B cell (primary cell): ENCODE data around the gene TENM3. TPM values are rescaled to one million over a fixed set of nuclear protein-coding genes. Genes with fewer than 3 reads are reported as not detected.
"Not testable (repeated sequence)": the region's sequence is repeated elsewhere in the genome, so short reads cannot be mapped to it uniquely, and the experiment has no call there.

Experiments
- ATAC-seq: fragments of 200-7000 bp; cut with Tn5 transposase; one replicate; pipeline ENCODE4 v1.10.0; 2021; ENCODE audit warnings: low read depth, mild to moderate bottlenecking, moderate number of reproducible peaks, moderate library complexity
- CTCF ChIA-PET: fragments of 350-600 bp; sonication (Branson Sonifier 250); formaldehyde crosslinking; loops from one replicate; lab custom pipeline; 2021; ENCODE audit warnings: antibody characterized with exemption, inconsistent platforms; lab: Charles Lee
- POLR2A ChIA-PET: fragments of 350-600 bp; sonication (Branson Sonifier 250); formaldehyde crosslinking; loops from one replicate; lab custom pipeline; 2021; ENCODE audit warnings: antibody characterized with exemption; lab: Charles Lee
- DNase-seq: peaks from one replicate; pipeline ENCODE4 v3.0.0; 2013
- H2AFZ ChIP-seq: 2 replicates; pipeline ENCODE4 v1.6.1; 2012; ENCODE audit warnings: mild to moderate bottlenecking, low read depth, low read length; ENCODE audit not compliant: insufficient read depth, poor library complexity, severe bottlenecking
- H3K27ac ChIP-seq, 2 donors: 1 replicate in 1 of 2; 2 replicates in 1 of 2; pipeline ENCODE4 v1.5.1; 2012 to 2013; ENCODE audit warnings: low read length in 2 of 2, mild to moderate bottlenecking in 2 of 2, moderate library complexity in 1 of 2
- H3K27me3 ChIP-seq, 4 experiments: fragments of 200-600 bp in 1 of 4; sonication (generic) in 1 of 4; replicated peaks in 1 of 4; 1 replicate in 2 of 4; 2 replicates in 2 of 4; pipeline versions ENCODE4 v1.6.1 to v1.7.0; 2013 to 2016; ENCODE audit warnings: low read length in 3 of 4, mild to moderate bottlenecking in 2 of 4, mixed read lengths in 1 of 4, moderate library complexity in 1 of 4; ENCODE audit not compliant: insufficient read depth in 4 of 4, control insufficient read depth in 3 of 4; ENCODE audit errors: control extremely low read depth in 1 of 4
- H3K36me3 ChIP-seq, 2 experiments: replicated peaks in 1 of 2; 1 replicate in 1 of 2; 2 replicates in 1 of 2; pipeline versions ENCODE4 v1.6.1 to v1.7.1; 2013; ENCODE audit warnings: low read length in 1 of 2; ENCODE audit not compliant: insufficient read depth in 2 of 2, control insufficient read depth in 1 of 2; ENCODE audit errors: control extremely low read depth in 1 of 2, extremely low read depth in 1 of 2
- H3K4me1 ChIP-seq, 2 donors: fragments of 200-600 bp in 1 of 2; sonication (generic) in 1 of 2; 1 replicate in 1 of 2; 2 replicates in 1 of 2; pipeline versions ENCODE4 v1.5.1 to v1.6.1; 2013 to 2017; ENCODE audit warnings: low read length in 2 of 2; ENCODE audit not compliant: control insufficient read depth in 2 of 2, insufficient read depth in 2 of 2
- H3K4me2 ChIP-seq: replicated peaks from 2 replicates; pipeline ENCODE3; 2012; ENCODE audit warnings: mild to moderate bottlenecking, low read depth, low read length; ENCODE audit not compliant: poor library complexity, severe bottlenecking
- H3K4me3 ChIP-seq, 5 experiments: fragments of 200-600 bp in 1 of 5; sonication (generic) in 1 of 5; 1 replicate in 3 of 5; 2 replicates in 2 of 5; pipeline versions ENCODE4 v1.5.1 to v1.7.0; 2011 to 2016; ENCODE audit warnings: low read length in 4 of 5, mild to moderate bottlenecking in 4 of 5, low read depth in 2 of 5, control low read depth in 1 of 5, moderate library complexity in 1 of 5; ENCODE audit not compliant: insufficient read depth in 1 of 5; ENCODE audit errors: control extremely low read depth in 1 of 5, extremely low read depth in 1 of 5
- H3K79me2 ChIP-seq: fragments of 200-600 bp; sonication (generic); one replicate; pipeline ENCODE4 v1.6.0; 2016; ENCODE audit warnings: low read length; ENCODE audit not compliant: control insufficient read depth, insufficient read depth
- H3K9ac ChIP-seq: fragments of 200-600 bp; sonication (generic); 2 replicates; pipeline ENCODE4 v1.6.1; 2017; ENCODE audit warnings: mild to moderate bottlenecking, low read length, moderate library complexity
- H3K9me3 ChIP-seq, 3 donors: one replicate each; pipeline versions ENCODE4 v1.6.1 to v1.7.1; 2013; ENCODE audit warnings: low read length in 2 of 3; ENCODE audit not compliant: control insufficient read depth in 2 of 3, insufficient read depth in 1 of 3; ENCODE audit errors: control extremely low read depth in 1 of 3
- H4K20me1 ChIP-seq: 2 replicates; pipeline ENCODE4 v1.6.0; 2012; ENCODE audit warnings: mild to moderate bottlenecking, low read length; ENCODE audit not compliant: insufficient read depth, control insufficient read depth, poor library complexity, severe bottlenecking
- H3K27ac Mint-ChIP-seq: one replicate; pipeline ENCODE4 v1.8.0; 2021; ENCODE audit warnings: mixed read lengths
- H3K27me3 Mint-ChIP-seq: one replicate; pipeline ENCODE4 v1.8.0; 2021; ENCODE audit warnings: mixed read lengths
- H3K4me1 Mint-ChIP-seq: one replicate; pipeline ENCODE4 v1.8.0; 2021; ENCODE audit warnings: mixed read lengths
- H3K4me3 Mint-ChIP-seq: one replicate; pipeline ENCODE4 v1.8.0; 2021; ENCODE audit warnings: mixed read lengths
- H3K9me3 Mint-ChIP-seq: one replicate; pipeline ENCODE4 v1.8.0; 2022; ENCODE audit warnings: mixed read lengths; ENCODE audit not compliant: insufficient read depth
- EZH2 ChIP-seq: IDR thresholded peaks from 2 replicates; pipeline ENCODE4 v1.6.1; 2012; ENCODE audit warnings: borderline replicate concordance, low read depth, mild to moderate bottlenecking, moderate library complexity, low read length; ENCODE audit not compliant: insufficient read depth, poor library complexity, severe bottlenecking
- WGBS: methylation state at CpG from one replicate; pipeline ENCODE4 v1.1.5; 2013; ENCODE audit warnings: missing lambda C conversion rate; ENCODE audit not compliant: insufficient coverage; 5-methylcytosine and 5-hydroxymethylcytosine counted together
- intact Hi-C: fragments of 100-400 bp; cut with micrococcal nuclease; formaldehyde crosslinking; loops from one replicate; pipeline ENCODE4 v1.10.0; 2022
- polyA plus RNA-seq: library from polyadenylated mRNA; depleted of rRNA; stranded (reverse); fragments of >200 nt; gene quantifications from 2 replicates; pipeline ENCODE4 v1.2.3, GENCODE V29; 2012
- total RNA-seq, 2 donors: library from RNA; stranded (reverse); fragments of 120-200 nt in 1 of 2; gene quantifications; 1 replicate in 1 of 2; 2 replicates in 1 of 2; pipeline versions ENCODE4 v1.2.3 to v1.2.4, GENCODE V29; 2013 to 2022
- TF ChIP-seq, protein P1 (sequence below): fragments of 200-600 bp; IDR thresholded peaks from one replicate; pipeline ENCODE4 v1.8.0; 2022; ENCODE audit warnings: antibody characterized with exemption, mild to moderate bottlenecking

TENM3 gene
- total and polyA plus RNA-seq, 2 donors (not counting 1 experiment from before 2014, with no cell fraction given) = not detected

DNA sequence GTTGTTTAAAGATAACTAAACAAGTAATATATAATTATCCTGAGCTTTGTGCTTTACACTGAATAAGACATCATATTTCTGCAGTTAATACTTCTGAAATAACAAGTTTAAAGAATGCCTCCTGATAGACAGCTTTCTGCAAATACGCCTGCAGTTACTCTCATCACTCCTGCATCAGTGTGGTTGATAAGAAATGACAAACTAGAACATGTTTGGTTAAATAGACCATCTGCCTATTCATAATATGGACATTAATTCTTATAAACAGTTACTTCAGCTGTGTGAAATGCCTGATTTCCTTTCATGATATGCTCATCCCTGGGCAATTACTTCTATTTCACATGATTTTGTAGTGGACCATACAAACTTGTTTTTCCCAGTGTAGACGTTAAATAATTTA is 7.0 kb upstream of the TENM3 start:
- Histone ChIP-seq H3K4me2 (no peak overlapping the region), H3K27me3 (no peaks in the 10 kb centered on the region), H3K36me3 (no peaks in the 10 kb centered on the region), H3K9ac (no peak overlapping the region), H3K79me2 (no peaks in the 10 kb centered on the region), H3K4me1 (no peaks in the 10 kb centered on the region), H2AFZ (no peak overlapping the region), H4K20me1 (no peaks in the 10 kb centered on the region), H3K27ac (no peak overlapping the region), H3K4me3 (no peak overlapping the region), H3K9me3 (peaks cover 0 to 7% (median 0%) of the 10 kb centered on the region in 3 donors)
- Mint-ChIP-seq H3K9me3 (peaks cover 6% of the 10 kb centered on the region), H3K27ac (no peak overlapping the region), H3K4me3 (no peak overlapping the region), H3K27me3 (no peaks in the 10 kb centered on the region), H3K4me1 (no peaks in the 10 kb centered on the region)
- ChIA-PET CTCF (no interaction called here), POLR2A (no interaction called here)
- TF ChIP-seq EZH2 = no peak
- TF ChIP-seq, protein P1, sequence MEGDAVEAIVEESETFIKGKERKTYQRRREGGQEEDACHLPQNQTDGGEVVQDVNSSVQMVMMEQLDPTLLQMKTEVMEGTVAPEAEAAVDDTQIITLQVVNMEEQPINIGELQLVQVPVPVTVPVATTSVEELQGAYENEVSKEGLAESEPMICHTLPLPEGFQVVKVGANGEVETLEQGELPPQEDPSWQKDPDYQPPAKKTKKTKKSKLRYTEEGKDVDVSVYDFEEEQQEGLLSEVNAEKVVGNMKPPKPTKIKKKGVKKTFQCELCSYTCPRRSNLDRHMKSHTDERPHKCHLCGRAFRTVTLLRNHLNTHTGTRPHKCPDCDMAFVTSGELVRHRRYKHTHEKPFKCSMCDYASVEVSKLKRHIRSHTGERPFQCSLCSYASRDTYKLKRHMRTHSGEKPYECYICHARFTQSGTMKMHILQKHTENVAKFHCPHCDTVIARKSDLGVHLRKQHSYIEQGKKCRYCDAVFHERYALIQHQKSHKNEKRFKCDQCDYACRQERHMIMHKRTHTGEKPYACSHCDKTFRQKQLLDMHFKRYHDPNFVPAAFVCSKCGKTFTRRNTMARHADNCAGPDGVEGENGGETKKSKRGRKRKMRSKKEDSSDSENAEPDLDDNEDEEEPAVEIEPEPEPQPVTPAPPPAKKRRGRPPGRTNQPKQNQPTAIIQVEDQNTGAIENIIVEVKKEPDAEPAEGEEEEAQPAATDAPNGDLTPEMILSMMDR = no peak
- DNase-seq (no peak), ATAC-seq (no peak)
- intact Hi-C loops = no loop called here
- no CpG with 5 or more reads among the region's 2 CpGs for WGBS

DNA sequence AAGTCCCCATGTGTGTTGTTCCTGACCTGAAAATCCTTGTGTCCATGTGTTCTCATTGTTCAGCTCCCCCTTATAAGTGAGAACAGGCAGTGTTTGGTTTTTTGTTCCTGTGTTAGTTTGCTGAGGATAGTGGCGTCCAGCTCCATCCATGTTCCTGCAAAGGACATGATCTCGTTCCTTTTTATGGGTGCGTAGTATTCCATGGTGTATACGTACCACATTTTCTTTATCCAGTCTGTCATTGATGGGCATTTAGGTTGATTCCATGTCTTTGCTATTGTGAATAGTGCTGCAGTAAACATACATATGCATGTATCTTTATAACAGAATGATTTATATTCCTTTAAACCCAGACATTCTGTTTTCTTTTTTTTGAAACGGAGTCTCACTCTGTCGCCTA is 6.2 kb upstream of the TENM3 start:
- 100% methylated on average over 2 of the region's 6 CpGs for WGBS
- POLR2A ChIA-PET, intact Hi-C loops, H3K27me3 ChIP-seq, H3K27ac Mint-ChIP-seq, H3K4me1 Mint-ChIP-seq, H3K79me2 ChIP-seq, H3K4me3 Mint-ChIP-seq, H3K27me3 Mint-ChIP-seq, H3K36me3 ChIP-seq, ATAC-seq, H3K4me1 ChIP-seq, CTCF ChIA-PET, H4K20me1 ChIP-seq, H3K27ac ChIP-seq, H3K9ac ChIP-seq, H3K4me2 ChIP-seq, H3K9me3 Mint-ChIP-seq, H2AFZ ChIP-seq, H3K4me3 ChIP-seq, H3K9me3 ChIP-seq, DNase-seq: not testable (repeated sequence)
